D721Med (cell line): ENCODE data around the gene MAP3K4.

Experiments used
- DNase-seq: peaks from one replicate; pipeline ENCODE4 v3.0.0; 2011; ENCODE audit warnings: low spot score; ENCODE audit not compliant: insufficient read length
- FAIRE-seq: peaks from 2 replicates; lab custom pipeline; 2011; peaks lifted over from hg19 to GRCh38; lab: Jason Lieb, UNC
- TF ChIP-seq, protein P1 (sequence below): IDR thresholded peaks from 2 replicates; pipeline ENCODE4 v1.5.1; 2012; ENCODE audit warnings: mild to moderate bottlenecking, control low read depth; ENCODE audit not compliant: insufficient read depth; ENCODE audit errors: missing control alignments

MAP3K4 gene

DNA sequence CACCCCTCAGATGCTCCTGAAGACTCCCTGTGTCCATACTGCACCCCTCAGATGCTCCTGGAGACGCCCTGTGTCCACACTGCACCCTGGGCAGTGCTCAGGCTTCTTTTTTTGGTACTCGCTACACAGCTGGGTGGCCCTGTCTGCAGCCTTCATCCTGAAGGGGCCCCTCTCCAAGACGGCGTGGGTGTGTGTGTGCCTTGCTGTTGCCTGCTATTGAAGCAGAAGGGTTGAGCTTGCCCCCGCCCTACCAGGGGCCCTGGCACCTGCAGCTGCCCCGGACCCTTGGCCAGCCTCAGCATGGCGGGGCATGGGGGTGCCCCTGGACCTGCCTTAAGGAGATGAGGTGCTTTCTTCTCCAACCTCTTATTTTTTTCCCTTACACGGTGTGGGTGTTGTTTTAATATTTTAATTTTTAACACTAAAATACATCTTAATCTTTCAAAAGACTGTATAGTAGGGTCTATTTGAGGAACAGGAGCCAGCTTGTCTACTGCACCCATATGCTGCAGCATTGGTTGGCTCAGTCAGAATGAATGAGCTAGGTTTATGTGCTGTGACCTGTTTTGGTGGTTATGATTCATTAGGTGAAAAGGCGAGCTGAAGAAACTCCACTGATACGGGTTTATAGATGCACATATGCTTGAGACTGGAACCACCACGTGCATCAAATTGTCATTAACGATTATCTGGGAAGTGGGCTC lies 146.4 kb downstream of the MAP3K4 start:
- TF ChIP-seq, protein P1, sequence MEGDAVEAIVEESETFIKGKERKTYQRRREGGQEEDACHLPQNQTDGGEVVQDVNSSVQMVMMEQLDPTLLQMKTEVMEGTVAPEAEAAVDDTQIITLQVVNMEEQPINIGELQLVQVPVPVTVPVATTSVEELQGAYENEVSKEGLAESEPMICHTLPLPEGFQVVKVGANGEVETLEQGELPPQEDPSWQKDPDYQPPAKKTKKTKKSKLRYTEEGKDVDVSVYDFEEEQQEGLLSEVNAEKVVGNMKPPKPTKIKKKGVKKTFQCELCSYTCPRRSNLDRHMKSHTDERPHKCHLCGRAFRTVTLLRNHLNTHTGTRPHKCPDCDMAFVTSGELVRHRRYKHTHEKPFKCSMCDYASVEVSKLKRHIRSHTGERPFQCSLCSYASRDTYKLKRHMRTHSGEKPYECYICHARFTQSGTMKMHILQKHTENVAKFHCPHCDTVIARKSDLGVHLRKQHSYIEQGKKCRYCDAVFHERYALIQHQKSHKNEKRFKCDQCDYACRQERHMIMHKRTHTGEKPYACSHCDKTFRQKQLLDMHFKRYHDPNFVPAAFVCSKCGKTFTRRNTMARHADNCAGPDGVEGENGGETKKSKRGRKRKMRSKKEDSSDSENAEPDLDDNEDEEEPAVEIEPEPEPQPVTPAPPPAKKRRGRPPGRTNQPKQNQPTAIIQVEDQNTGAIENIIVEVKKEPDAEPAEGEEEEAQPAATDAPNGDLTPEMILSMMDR, result no peak
- DNase-seq (no peak), FAIRE-seq (no peak)

DNA sequence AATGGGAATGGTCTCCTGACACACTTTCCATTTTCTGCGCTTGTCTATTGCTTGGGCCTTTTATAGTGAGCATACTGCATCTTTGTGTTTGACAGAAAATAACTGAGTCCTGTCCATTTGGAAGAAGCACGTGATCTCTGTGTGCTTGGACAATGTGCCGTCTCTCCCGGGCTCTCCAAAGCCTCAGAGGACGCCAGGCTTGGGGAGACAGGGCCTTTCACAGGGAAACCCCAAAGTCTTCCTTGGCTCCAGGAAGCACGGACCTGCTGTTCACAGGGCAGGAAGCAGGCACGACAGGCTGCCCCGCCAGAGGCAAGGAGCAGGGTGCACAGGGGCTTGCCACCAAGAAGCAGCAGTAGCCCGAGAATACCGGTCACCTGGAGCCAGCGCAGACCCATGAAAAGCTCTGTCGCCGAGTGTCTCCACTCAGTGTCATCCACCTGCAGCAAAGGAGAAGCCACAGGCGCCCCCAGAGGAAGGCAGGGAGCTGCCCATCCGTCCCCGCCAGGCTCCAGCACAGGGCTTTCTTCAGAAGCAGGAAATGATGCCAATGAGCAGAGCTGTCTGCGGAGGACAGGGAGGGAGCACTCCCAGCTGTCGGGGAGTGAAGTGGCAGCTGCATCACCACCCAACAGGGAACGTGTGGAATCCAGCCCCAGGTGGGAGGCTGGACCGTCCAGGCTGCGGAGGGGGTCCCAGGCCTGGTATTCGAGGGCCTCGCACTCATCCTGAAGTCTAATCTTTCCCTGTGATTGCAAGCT lies 147.2 kb downstream of the MAP3K4 start:
- FAIRE-seq (no peak), DNase-seq (no peak)
- TF ChIP-seq, protein P1, result no peak

DNA sequence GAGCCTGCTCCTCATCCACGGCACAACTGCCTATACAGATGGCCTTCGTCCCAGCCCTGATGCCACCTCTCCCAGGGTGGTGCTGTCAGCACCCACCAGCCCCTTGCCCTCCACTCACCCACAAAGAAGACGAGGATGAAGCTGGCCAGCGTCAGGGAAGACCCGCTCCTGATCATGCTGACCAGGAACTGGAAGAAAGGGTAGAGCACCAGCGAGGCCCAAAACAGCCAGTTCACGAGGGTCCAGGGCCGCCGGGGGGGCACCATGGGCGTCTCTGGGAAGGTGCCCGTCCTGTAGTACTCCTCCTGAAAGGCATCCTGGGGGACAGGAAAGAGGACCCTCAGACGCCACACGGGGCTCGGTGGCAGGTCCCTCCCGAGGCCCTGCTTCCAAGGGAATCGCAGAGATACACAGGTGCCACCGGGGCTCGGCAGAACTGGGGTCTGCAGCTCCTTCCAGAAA lies 147.8 kb downstream of the MAP3K4 start:
- no peak for DNase-seq
- no peak for FAIRE-seq
- TF ChIP-seq, protein P1, result no peak

DNA sequence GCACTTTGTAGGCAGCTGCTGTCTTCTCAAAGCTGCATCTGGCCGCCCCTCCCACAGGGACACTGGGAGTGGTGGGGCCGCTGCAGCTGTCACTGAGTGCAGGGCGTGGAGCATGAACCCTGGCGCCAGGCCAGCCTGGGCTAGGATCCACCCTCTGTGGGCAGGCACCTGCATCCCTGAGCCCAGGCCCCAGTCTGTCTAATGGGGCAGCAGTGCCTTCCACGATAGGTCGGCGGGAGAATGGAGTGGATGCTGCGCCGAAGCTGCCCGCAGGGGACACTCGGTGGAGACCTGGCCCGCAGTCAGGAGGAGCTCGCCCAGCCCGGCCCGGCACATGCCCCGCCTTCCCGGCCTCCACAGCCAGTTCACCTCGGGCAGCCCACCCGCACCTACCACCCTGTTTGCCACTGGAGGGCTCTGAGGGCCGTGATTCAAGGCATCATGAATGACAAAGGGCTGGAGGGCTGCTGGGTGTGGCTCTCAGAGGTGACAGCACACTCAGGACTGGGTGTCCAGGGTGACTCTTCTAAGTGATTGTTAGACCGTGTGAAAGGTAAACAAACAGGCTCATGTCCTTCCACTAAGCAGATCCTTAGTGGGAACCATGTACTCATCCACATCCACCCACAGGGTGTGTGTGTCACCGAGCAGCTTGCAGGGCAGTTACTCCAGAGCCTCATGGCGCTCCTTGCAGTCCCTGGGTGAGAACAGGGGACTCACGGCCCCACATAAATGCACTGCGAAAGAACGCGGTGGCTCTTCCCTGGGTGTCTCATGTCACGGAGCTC lies 148.4 kb downstream of the MAP3K4 start:
- DNase-seq (no peak), FAIRE-seq (no peak)
- TF ChIP-seq, protein P1, result no peak

DNA sequence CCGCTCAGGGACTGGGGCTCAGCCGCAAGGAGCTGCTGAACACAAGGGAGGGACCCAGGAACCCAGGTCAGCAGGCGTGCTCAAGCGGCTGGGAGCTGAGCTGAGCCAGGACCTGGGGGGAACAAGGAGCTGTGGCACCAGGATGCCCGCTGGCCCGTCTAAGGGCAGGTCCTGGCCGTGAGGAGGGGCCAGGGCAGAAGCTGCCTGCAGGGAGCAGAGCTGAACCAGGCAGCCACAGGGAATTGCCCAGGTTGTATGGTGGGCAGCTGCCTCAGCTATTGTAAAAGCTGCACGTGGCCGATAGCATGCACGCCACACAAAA lies 148.9 kb downstream of the MAP3K4 start:
- no peak for FAIRE-seq
- TF ChIP-seq, protein P1, result no peak
- no peak for DNase-seq

DNA sequence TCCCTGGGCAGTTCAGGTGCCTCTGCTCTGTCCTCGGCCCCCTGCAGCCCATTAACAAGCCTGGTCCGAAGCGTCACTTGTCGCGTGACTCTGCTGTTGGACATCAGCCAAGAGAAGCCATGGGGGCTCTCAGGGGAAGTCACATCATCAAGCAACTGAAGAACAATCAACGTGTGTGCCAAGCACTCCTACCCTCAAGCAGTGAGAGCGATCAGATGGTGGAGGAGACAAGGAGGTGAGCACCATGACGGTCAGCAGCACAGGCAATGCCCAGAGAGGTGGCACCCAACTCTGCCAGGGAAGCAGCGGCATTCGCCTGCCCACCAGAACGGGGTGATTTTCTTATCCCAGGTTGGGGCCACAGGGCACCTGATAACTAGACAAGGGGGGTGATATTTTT lies 149.6 kb downstream of the MAP3K4 start:
- FAIRE-seq (no peak), DNase-seq (no peak)
- TF ChIP-seq, protein P1, result no peak

DNA sequence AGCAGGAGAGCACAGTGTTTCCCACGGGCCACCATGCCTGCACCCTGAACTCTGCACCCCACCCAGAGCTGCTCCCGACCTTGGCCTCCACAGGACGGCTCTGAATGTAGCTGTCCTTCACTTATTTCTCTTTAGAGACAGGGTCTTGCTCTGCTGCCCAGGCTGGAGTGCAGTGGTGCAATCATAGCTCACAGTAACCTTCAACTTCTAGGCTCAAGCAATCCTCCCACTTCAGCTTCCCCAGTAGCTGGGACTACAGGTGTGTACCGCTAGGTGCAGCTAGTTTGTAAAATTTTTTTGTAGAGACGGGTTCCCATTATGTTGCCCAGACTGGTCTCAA lies 151.4 kb downstream of the MAP3K4 start:
- no peak for FAIRE-seq
- DNase-seq, result no peak
- TF ChIP-seq, protein P1, result no peak
